GM12874 (cell line): ENCODE data around the gene TRIM36.

Source experiments
- CTCF ChIP-seq: IDR thresholded peaks from 2 replicates; pipeline ENCODE4 v1.5.1; 2011; ENCODE audit warnings: low read depth, mild to moderate bottlenecking, control low read depth, low read length, moderate library complexity; ENCODE audit not compliant: insufficient read depth

Gene TRIM36

GRCh38 chr5:115179394-115180164 lies 9.9 kb upstream of the TRIM36 start:
- TF ChIP-seq CTCF: no peak

GRCh38 chr5:115179030-115179393 lies 9.3 kb upstream of the TRIM36 start:
- no peak for TF ChIP-seq CTCF

GRCh38 chr5:115170929-115171510 lies 1.3 kb upstream of the TRIM36 start:
- TF ChIP-seq CTCF: no peak

GRCh38 chr5:115170134-115170928 lies 623 bp upstream of the TRIM36 start:
- TF ChIP-seq CTCF: no peak

GRCh38 chr5:115168829-115169486 lies 750 bp downstream of the TRIM36 start:
- no peak for TF ChIP-seq CTCF

- TF ChIP-seq CTCF: no peak
Measured at GRCh38 chr5:115166744-115167393, 2.8 kb downstream of the TRIM36 start.
